PC-9 (cell line): ENCODE measurements around the gene GJC2. TPM values are rescaled to one million over a fixed set of nuclear protein-coding genes. Genes with fewer than 3 reads are reported as not detected.

ENCODE experiments used
- BruUV-seq: library from RNA; stranded (reverse); fragments of 400-500 nt; replicated peaks from 2 replicates; lab custom pipeline; 2021; lab: Mats Ljungman, UMichigan
- CTCF ChIA-PET: fragments of 300-600 bp; sonication (Branson Sonifier 250); formaldehyde crosslinking; loops from one replicate; lab custom pipeline; 2022; ENCODE audit warnings: antibody characterized with exemption; lab: Charles Lee
- POLR2A ChIA-PET: fragments of 300-600 bp; sonication (Branson Sonifier 250); formaldehyde crosslinking; loops from one replicate; lab custom pipeline; 2022; ENCODE audit warnings: antibody characterized with exemption; ENCODE audit not compliant: unreplicated experiment; lab: Charles Lee
- DNase-seq, 2 experiments: peaks; one replicate each; pipeline versions ENCODE4 v3.0.0 to v3.0.0-alpha.2; 2015 to 2022; ENCODE audit warnings: mixed read lengths in 1 of 2
- H2AFZ ChIP-seq: fragments of 200-600 bp; sonication (generic); 2 replicates; pipeline ENCODE4 v1.8.1; 2017; ENCODE audit warnings: antibody characterized with exemption
- H3F3A ChIP-seq: fragments of 200-600 bp; sonication (generic); 2 replicates; pipeline ENCODE4 v1.8.1; 2017; ENCODE audit warnings: antibody characterized with exemption, mild to moderate bottlenecking, low read depth; ENCODE audit not compliant: insufficient read depth
- H3K27ac ChIP-seq: fragments of 200-600 bp; sonication (generic); 2 replicates; pipeline ENCODE4 v1.6.1; 2016; ENCODE audit warnings: mixed run types
- H3K27me3 ChIP-seq: fragments of 200-600 bp; sonication (generic); 2 replicates; pipeline ENCODE4 v1.6.1; 2016; ENCODE audit warnings: low read depth, mixed run types; ENCODE audit not compliant: insufficient read depth
- H3K36me3 ChIP-seq: fragments of 200-600 bp; sonication (generic); 2 replicates; pipeline ENCODE4 v1.6.1; 2016; ENCODE audit warnings: low read depth, mixed run types
- H3K4me1 ChIP-seq: fragments of 200-600 bp; sonication (generic); replicated peaks from 2 replicates; pipeline ENCODE4 v1.6.1; 2016; ENCODE audit warnings: mixed run types; ENCODE audit not compliant: insufficient read depth
- H3K4me2 ChIP-seq: fragments of 200-600 bp; sonication (generic); 2 replicates; pipeline ENCODE4 v1.6.1; 2017; ENCODE audit warnings: mixed run types
- H3K4me3 ChIP-seq: fragments of 200-600 bp; sonication (generic); 2 replicates; pipeline ENCODE4 v1.6.1; 2016; ENCODE audit warnings: mixed run types
- H3K79me2 ChIP-seq: fragments of 200-600 bp; sonication (generic); 2 replicates; pipeline ENCODE4 v1.6.1; 2017; ENCODE audit warnings: low read depth, mixed run types
- H3K9me2 ChIP-seq: fragments of 200-600 bp; sonication (generic); 2 replicates; pipeline ENCODE4 v1.8.1; 2017; ENCODE audit warnings: mild to moderate bottlenecking; ENCODE audit not compliant: insufficient read depth
- H3K9me3 ChIP-seq: fragments of 200-600 bp; sonication (generic); 2 replicates; pipeline ENCODE4 v1.8.1; 2016; ENCODE audit warnings: low read depth; ENCODE audit not compliant: insufficient read depth
- H4K20me1 ChIP-seq: fragments of 200-600 bp; sonication (generic); 2 replicates; pipeline ENCODE4 v1.8.1; 2017; ENCODE audit not compliant: insufficient read depth
- EZH2 ChIP-seq: fragments of 200-600 bp; sonication (generic); IDR thresholded peaks from 2 replicates; pipeline ENCODE4 v1.8.0; 2017; ENCODE audit warnings: antibody characterized with exemption, low read depth
- intact Hi-C: fragments of 100-400 bp; cut with micrococcal nuclease; formaldehyde crosslinking; loops from one replicate; pipeline ENCODE4 v1.10.0; 2022; ENCODE audit not compliant: unreplicated experiment
- total RNA-seq: library from RNA; stranded (reverse); gene quantifications from 2 replicates; pipeline ENCODE4 v1.2.3, GENCODE V29; 2021
- TF ChIP-seq, protein P1 (sequence below): fragments of 200-600 bp; sonication (generic); conservative IDR thresholded peaks from 2 replicates; pipeline ENCODE4 v1.6.1; 2017; ENCODE audit warnings: mixed run types, antibody characterized with exemption, mild to moderate bottlenecking, moderate library complexity

Gene GJC2
- total RNA-seq, 1 experiment from 2014 or later, result 2.1 TPM

DNA sequence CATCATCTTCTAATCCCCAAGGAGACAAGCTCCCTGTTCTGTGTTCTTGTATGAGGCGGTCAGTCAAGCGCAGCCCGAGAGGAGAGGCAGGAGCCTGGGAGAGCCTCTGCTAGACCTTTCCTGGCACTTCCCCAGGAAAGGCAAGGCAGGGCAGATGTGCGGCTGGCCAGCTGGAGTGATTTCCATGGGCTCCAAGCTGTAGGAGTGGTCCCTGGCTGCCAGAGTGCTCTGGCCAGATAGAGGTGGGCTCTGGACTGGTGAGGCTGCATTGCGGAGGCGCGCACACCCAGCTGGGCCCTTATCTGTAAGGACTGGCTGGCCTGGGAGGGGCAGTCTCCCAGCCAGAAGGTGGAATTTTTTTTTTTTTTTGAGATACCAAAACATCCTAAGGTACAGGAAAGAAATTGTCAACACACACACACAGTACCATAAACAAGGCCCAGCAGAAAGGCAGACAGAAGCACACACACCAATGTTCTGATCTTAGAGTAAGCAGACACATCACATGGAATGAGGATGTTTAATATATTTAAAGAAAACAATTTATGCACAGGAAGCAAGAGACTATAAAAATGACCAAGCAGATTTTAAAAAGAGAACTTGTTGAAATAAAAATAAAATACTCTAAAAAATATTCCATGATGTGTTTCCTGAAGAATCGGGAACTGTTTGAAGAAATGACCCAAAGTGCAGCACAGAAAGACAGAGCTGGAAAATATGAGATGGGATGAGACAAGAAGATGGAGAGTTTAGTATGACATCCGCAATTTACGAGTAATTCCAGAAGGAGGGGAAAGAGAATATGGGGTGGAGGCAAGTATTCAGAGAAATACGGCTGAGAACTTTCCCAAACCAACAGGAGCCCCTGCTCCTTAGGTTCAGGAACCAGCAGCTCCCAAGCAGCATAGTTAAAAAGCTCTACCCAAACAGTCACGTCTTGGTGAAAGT lies 29.3 kb downstream of the GJC2 start:
- Histone ChIP-seq H3K79me2 (no peaks in the 10 kb centered on the region), H3K4me1 (no peaks in the 10 kb centered on the region), H3K27me3 (no peaks in the 10 kb centered on the region), H3K4me2 (no peak overlapping the region), H3K9me3 (no peaks in the 10 kb centered on the region), H3F3A (peaks cover 12% of the 10 kb centered on the region; the same call in 1 of the 2 replicates), H3K9me2 (no peaks in the 10 kb centered on the region), H3K36me3 (no peaks in the 10 kb centered on the region), H2AFZ (no peak overlapping the region), H3K27ac (no peak overlapping the region), H4K20me1 (no peaks in the 10 kb centered on the region), H3K4me3 (no peak overlapping the region)
- TF ChIP-seq, protein P1, sequence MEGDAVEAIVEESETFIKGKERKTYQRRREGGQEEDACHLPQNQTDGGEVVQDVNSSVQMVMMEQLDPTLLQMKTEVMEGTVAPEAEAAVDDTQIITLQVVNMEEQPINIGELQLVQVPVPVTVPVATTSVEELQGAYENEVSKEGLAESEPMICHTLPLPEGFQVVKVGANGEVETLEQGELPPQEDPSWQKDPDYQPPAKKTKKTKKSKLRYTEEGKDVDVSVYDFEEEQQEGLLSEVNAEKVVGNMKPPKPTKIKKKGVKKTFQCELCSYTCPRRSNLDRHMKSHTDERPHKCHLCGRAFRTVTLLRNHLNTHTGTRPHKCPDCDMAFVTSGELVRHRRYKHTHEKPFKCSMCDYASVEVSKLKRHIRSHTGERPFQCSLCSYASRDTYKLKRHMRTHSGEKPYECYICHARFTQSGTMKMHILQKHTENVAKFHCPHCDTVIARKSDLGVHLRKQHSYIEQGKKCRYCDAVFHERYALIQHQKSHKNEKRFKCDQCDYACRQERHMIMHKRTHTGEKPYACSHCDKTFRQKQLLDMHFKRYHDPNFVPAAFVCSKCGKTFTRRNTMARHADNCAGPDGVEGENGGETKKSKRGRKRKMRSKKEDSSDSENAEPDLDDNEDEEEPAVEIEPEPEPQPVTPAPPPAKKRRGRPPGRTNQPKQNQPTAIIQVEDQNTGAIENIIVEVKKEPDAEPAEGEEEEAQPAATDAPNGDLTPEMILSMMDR, result no peak
- intact Hi-C loops, result no loop called here
- no peak for DNase-seq
- POLR2A ChIA-PET, result no interaction called here
- no TSS peak for BruUV-seq
- CTCF ChIA-PET, result no interaction called here

- Histone ChIP-seq H3K4me2 (no peak overlapping the region), H3K9me3 (no peaks in the 10 kb centered on the region), H3K79me2 (no peaks in the 10 kb centered on the region), H3K27me3 (no peaks in the 10 kb centered on the region), H4K20me1 (no peaks in the 10 kb centered on the region), H3K4me3 (no peak overlapping the region), H3K9me2 (no peaks in the 10 kb centered on the region), H3K4me1 (no peaks in the 10 kb centered on the region), H3F3A (peaks cover 7% of the 10 kb centered on the region; the same call in 1 of the 2 replicates), H3K36me3 (no peaks in the 10 kb centered on the region), H3K27ac (no peak overlapping the region), H2AFZ (no peak overlapping the region)
- intact Hi-C loops, result no loop called here
- DNase-seq, result no peak
- ChIA-PET CTCF (interaction anchor here (0.6 to 0.8 kb wide), 3 partner anchors 14 to 24 kb away, joined by 3 to 5 read pairs (median 3); no protein-coding TSS in a partner anchor), POLR2A (no interaction called here)
- TF ChIP-seq, protein P1, result peak; percentile 45; the same call in 1 of the 2 replicates
- no peak for TF ChIP-seq EZH2
- BruUV-seq, result no TSS peak
These were observed 30.7 kb downstream of the GJC2 start for GRCh38 chr1:228180271-228180958.

DNA sequence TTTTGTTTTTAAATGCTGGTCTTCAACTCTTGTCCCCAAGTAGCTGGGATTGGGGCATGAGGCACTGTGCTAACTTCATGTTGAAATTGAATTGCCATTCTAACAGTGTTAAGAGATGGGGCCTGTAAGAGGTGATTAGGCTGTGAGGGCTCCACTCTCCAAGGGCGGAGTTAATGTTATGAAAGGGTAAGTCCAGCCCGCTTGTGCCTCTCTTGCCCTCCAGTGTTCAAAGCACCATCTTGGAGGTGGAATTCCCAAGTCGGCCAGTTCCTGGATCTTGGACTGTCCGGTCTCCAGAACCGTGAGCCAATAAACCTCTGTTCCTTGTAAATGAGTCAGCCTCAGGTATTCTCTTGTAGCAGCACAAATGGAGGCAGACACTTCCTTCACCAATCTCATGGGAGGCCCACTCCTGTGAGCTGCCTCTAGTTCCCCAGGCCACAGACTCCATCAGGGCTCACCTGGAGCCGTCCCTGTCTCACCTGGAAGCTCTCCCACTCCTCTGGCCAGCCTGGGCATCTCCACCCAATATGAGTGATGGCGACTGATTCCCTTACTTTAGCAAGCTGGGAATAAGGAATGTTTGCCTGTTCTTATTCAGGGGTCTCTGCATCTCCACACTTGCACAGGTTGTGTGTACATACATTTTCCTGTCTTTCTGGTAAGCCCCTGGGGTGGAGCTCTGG lies 31.4 kb downstream of the GJC2 start:
- POLR2A ChIA-PET, result interaction anchor here (0.5 kb wide), 1 partner anchor 229 kb away, joined by 13 read pairs; no protein-coding TSS in a partner anchor
- H2AFZ ChIP-seq, result no peak overlapping the region
- TF ChIP-seq, protein P1, result no peak
- no peak for TF ChIP-seq EZH2
- no peaks in the 10 kb centered on the region for H3K36me3 ChIP-seq
- H3F3A ChIP-seq, result peaks cover 7% of the 10 kb centered on the region; the same call in 1 of the 2 replicates
- DNase-seq, result no peak
- BruUV-seq, result no TSS peak
- H3K4me2 ChIP-seq, result no peak overlapping the region
- intact Hi-C loops, result no loop called here
- no peaks in the 10 kb centered on the region for H3K79me2 ChIP-seq
- H3K27me3 ChIP-seq, result no peaks in the 10 kb centered on the region
- H3K9me3 ChIP-seq, result no peaks in the 10 kb centered on the region
- no peak overlapping the region for H3K4me3 ChIP-seq
- H3K4me1 ChIP-seq, result no peaks in the 10 kb centered on the region
- CTCF ChIA-PET, result interaction anchor here (0.6 to 0.8 kb wide), 2 partner anchors 15 to 24 kb away, joined by 3 read pairs; no protein-coding TSS in a partner anchor
- no peak overlapping the region for H3K27ac ChIP-seq
- H4K20me1 ChIP-seq, result no peaks in the 10 kb centered on the region
- no peaks in the 10 kb centered on the region for H3K9me2 ChIP-seq
